ENCODE results near the gene TMEM151B.

GRCh38 chr6:44228433-44228832 is 41.8 kb upstream of the TMEM151B start:
- no peak for TF ChIP-seq CTCF (IDR thresholded peaks at IDR 0.05)
- TF ChIP-seq POLR2A (IDR thresholded peaks at IDR 0.05): no peak
